ENCODE results near the gene FANK1. TPM values are rescaled to one million over a fixed set of nuclear protein-coding genes. Genes with fewer than 3 reads are reported as not detected.
A peak's percentile ranks its signal among the peaks of the same experiment; 100 is the strongest.

FANK1 gene
- total and polyA plus RNA-seq, 11 donors: 0.33 to 1.8 (median 0.44) TPM; not detected in 3

DNA sequence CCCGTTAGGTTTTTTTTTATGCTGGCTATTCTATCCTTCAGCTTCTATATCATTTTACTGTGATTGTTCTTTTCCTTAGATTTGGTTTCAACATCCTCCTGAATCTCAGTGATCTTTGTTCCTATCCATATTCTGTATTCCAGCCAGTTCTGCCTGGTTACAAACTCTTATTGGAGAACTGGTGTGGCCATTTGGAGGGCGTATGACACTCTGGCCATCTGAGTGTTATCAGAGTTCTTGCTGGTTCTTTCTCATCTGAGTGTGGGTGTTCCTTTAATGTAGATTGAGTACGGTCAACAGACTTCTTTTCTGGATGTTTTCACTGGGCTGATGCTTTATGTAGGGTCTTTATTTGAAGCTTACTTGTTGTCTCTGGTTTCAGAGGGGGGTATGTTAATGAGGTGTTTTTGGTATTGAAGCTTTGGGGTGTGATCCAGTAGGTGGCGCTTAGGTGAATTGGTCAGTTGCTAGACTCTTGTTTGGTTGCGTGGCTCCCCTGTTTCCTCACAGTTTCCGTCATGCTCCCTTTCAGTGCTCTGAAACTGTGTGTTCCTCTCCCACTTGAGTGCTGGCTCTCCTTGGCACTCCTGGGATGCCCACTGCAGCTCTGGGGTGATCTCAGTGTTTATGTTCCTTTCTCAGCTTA is 80.7 kb downstream of the FANK1 start:
- Histone ChIP-seq H3K4me1 (no peaks in the 10 kb centered on the region), H3K36me3 (no peaks in the 10 kb centered on the region), H3K27me3 (no peaks in the 10 kb centered on the region), H3K27ac (no peak overlapping the region), H3K4me3 (no peak overlapping the region), H3K9me3 (peaks cover 0 to 3% (median 0%) of the 10 kb centered on the region in 12 donors)
- intact Hi-C loops (cut with DNase I): no loop called here
- 85 to 90% (median 87%) methylated on average over 6 of the region's 6 CpGs for WGBS, 4 donors
- TF ChIP-seq POLR2A (IDR thresholded peaks at IDR 0.05): no peak
- TF ChIP-seq, protein P1, sequence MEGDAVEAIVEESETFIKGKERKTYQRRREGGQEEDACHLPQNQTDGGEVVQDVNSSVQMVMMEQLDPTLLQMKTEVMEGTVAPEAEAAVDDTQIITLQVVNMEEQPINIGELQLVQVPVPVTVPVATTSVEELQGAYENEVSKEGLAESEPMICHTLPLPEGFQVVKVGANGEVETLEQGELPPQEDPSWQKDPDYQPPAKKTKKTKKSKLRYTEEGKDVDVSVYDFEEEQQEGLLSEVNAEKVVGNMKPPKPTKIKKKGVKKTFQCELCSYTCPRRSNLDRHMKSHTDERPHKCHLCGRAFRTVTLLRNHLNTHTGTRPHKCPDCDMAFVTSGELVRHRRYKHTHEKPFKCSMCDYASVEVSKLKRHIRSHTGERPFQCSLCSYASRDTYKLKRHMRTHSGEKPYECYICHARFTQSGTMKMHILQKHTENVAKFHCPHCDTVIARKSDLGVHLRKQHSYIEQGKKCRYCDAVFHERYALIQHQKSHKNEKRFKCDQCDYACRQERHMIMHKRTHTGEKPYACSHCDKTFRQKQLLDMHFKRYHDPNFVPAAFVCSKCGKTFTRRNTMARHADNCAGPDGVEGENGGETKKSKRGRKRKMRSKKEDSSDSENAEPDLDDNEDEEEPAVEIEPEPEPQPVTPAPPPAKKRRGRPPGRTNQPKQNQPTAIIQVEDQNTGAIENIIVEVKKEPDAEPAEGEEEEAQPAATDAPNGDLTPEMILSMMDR (IDR thresholded peaks at IDR 0.05): no peak
- no peak for DNase-seq
- ATAC-seq: no peak

DNA sequence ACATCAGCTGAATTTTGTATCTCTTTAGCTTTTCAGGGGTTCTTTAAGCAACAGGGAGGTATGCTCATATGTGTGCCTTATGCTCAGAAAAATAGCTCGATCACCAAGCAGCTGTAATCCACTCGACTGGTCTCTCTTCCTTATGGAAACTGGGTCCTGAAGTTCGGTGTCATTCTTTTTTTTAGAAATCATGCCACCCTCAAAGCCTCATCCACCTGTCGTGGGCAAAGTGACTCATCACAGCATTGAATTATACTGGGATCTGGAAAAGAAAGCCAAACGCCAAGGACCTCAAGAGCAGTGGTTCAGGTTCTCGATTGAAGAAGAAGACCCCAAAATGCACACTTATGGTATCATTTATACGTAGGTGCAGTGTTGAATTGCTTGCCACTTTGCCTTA is 83.6 kb downstream of the FANK1 start:
- Histone ChIP-seq H3K4me1 (no peaks in the 10 kb centered on the region), H3K27me3 (no peaks in the 10 kb centered on the region), H3K9me3 (peaks cover 0 to 2% (median 0%) of the 10 kb centered on the region in 12 donors), H3K4me3 (no peak overlapping the region), H3K36me3 (no peaks in the 10 kb centered on the region), H3K27ac (no peak overlapping the region)
- TF ChIP-seq POLR2A (IDR thresholded peaks at IDR 0.05): no peak
- ATAC-seq: no peak
- WGBS, 4 donors: 78 to 92% (median 84%) methylated on average over 7 of the region's 7 CpGs
- intact Hi-C loops (cut with DNase I): loop anchor here (2.0 to 10.0 kb wide), 12 partner anchors 115 to 1875 kb away; partner anchors contain the start of gene ADAM12 (in 5 of the 10)
- DNase-seq: no peak

DNA sequence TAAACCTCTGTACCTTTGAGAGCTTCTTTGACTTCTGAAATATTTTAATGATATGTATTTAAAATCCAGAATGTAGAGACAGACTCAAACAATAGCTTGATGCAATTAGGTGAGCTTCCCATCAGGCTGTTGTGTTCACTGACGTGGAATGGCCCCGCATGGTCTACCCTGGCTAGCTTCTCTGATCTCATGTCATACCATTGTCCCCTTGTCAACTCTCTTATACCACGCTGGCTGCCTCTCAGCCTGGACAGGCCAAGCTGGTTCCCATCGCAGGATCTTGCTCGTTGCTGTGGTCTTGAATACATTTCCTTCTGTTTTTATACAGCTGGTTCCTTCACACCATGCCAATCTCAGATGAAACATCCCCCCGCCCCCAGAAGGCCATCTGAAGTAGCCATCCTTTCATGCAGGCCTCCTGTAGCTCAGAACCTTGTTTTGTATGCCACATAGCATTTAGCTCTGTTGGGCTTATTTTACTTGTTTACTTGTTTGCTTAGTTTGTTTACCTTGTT is 84.2 kb downstream of the FANK1 start:
- Histone ChIP-seq H3K4me3 (no peak overlapping the region), H3K4me1 (no peaks in the 10 kb centered on the region), H3K36me3 (no peaks in the 10 kb centered on the region), H3K27ac (no peak overlapping the region), H3K27me3 (no peaks in the 10 kb centered on the region), H3K9me3 (no peaks in the 10 kb centered on the region)
- 66 to 83% (median 75%) methylated on average over 6 of the region's 6 CpGs for whole genome bisulfite sequencing, 4 donors
- ATAC-seq (no peak), DNase-seq (no peak)
- intact Hi-C loops (cut with DNase I): loop anchor here (2.0 to 10.0 kb wide), 11 partner anchors 116 to 1874 kb away; partner anchors contain the start of gene ADAM12 (in 5 of the 10)
- TF ChIP-seq POLR2A (IDR thresholded peaks at IDR 0.05): no peak
- TF ChIP-seq, protein P1 (IDR thresholded peaks at IDR 0.05): no peak

DNA sequence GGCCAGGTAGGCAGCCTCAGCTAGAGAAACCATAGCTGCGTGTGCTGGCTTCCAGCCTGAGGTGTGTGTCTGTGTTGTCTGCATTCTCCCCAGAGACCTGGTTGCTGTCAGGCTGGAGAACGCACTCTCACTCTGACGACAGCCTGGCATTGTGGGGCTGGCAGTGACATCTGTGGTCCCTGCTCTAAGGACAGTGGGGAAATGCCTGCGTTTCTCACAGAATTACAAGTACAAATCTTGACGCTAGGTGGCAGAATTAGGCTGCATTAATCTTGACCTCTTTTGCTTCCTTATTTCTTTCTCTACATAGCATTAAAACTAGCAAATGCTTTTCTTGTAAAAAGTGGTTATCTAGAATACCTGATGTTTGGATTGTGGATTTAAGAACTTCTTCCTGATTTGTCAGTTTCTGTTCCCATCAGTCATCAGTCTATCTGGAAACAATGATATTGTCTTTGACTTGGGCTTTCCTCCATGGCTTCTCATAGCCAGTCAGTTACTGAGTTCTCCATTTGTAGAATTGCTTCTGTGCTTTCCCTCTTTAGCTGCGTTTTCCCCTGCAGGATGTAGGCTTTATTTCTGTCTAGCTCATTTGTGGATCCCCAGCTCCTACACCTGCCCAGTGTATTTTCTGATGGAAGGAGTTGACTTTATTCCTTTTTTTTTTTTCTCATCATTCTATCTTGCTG is 86.0 kb downstream of the FANK1 start:
- peak in 3 of 4 donors; percentile 45 to 72 (median 62) for ATAC-seq

More for the DNA sequence above, 86.0 kb downstream of the FANK1 start:
- Histone ChIP-seq H3K4me3 (no peak overlapping the region), H3K36me3 (no peaks in the 10 kb centered on the region), H3K27ac (no peak overlapping the region), H3K27me3 (no peaks in the 10 kb centered on the region), H3K4me1 (no peaks in the 10 kb centered on the region), H3K9me3 (no peaks in the 10 kb centered on the region)
- TF ChIP-seq, protein P1 (IDR thresholded peaks at IDR 0.05): peak; percentile 50 to 86 (median 70)
- TF ChIP-seq POLR2A (IDR thresholded peaks at IDR 0.05): no peak
- DNase-seq: peak in 1 of 5 donors; percentile 32
- 7 to 15% (median 12%) methylated on average over 6 of the region's 6 CpGs for WGBS, 4 donors
- intact Hi-C loops (cut with DNase I): loop anchor here (1.0 to 10.0 kb wide), 15 partner anchors 115 to 1872 kb away; partner anchors contain the start of gene ADAM12 (in 5 of the 10)

All from heart left ventricle (tissue), 16 donors.